SU-DHL-6 (cell line): ENCODE results near the gene ASTN2.

Experiments
- H2AFZ ChIP-seq: fragments of 200-600 bp; sonication (generic); 2 replicates; pipeline ENCODE4 v1.6.1; 2014; ENCODE audit warnings: low read depth, mild to moderate bottlenecking, moderate library complexity, mixed read lengths, antibody characterized with exemption, low read length; ENCODE audit not compliant: severe bottlenecking
- H3F3A ChIP-seq: fragments of 200-600 bp; shearing (Covaris generic); 2 replicates; pipeline ENCODE4 v1.6.0; 2016; ENCODE audit warnings: antibody characterized with exemption, mild to moderate bottlenecking; ENCODE audit not compliant: insufficient read depth
- H3K27ac ChIP-seq: fragments of 200-600 bp; sonication (generic); 2 replicates; pipeline ENCODE4 v1.5.1; 2016; ENCODE audit warnings: low read depth, mild to moderate bottlenecking, low read length, moderate library complexity, mixed read lengths
- H3K27me3 ChIP-seq: fragments of 200-600 bp; sonication (generic), shearing (Covaris generic); 2 replicates; pipeline ENCODE4 v1.6.0; 2014; ENCODE audit warnings: mild to moderate bottlenecking, low read length
- H3K36me3 ChIP-seq: fragments of 200-600 bp; sonication (generic); 2 replicates; pipeline ENCODE4 v1.6.1; 2014; ENCODE audit warnings: mild to moderate bottlenecking, low read length, mixed read lengths
- H3K4me2 ChIP-seq: fragments of 300-600, 200-600 bp; shearing (Covaris generic), sonication (generic); 2 replicates; pipeline ENCODE4 v1.6.0; 2014; ENCODE audit warnings: low read length, low read depth, mild to moderate bottlenecking; ENCODE audit not compliant: poor library complexity, severe bottlenecking
- H3K4me3 ChIP-seq: fragments of 200-600 bp; sonication (generic); 2 replicates; pipeline ENCODE4 v1.5.1; 2014; ENCODE audit warnings: antibody characterized with exemption, low read length, mild to moderate bottlenecking, mixed read lengths; ENCODE audit not compliant: insufficient read depth, poor library complexity, severe bottlenecking
- H3K79me2 ChIP-seq: fragments of 200-600 bp; sonication (generic); 2 replicates; pipeline ENCODE4 v1.6.1; 2014; ENCODE audit warnings: mild to moderate bottlenecking, low read length, moderate library complexity; ENCODE audit not compliant: insufficient read depth
- H3K9ac ChIP-seq: fragments of 200-600 bp; sonication (generic); 2 replicates; pipeline ENCODE4 v1.7.0; 2014; ENCODE audit warnings: mild to moderate bottlenecking, low read length
- H3K9me2 ChIP-seq: fragments of 200-600 bp; sonication (generic); replicated peaks from 2 replicates; pipeline ENCODE4 v1.6.1; 2014; ENCODE audit warnings: low read length; ENCODE audit not compliant: insufficient read depth
- H3K9me3 ChIP-seq: fragments of 200-600 bp; sonication (generic); 2 replicates; pipeline ENCODE4 v1.6.1; 2014; ENCODE audit warnings: low read length, mixed read lengths; ENCODE audit not compliant: insufficient read depth
- H4K20me1 ChIP-seq: fragments of 200-600 bp; sonication (generic); 2 replicates; pipeline ENCODE4 v1.6.1; 2014; ENCODE audit warnings: low read depth, mild to moderate bottlenecking, antibody characterized with exemption, low read length, moderate library complexity, mixed read lengths
- CTCF ChIP-seq: fragments of 200-600 bp; sonication (generic); IDR thresholded peaks from one replicate; pipeline ENCODE4 v1.5.1; 2017; ENCODE audit warnings: antibody characterized with exemption, mild to moderate bottlenecking, low read length, moderate library complexity; ENCODE audit not compliant: insufficient read depth, poor library complexity, severe bottlenecking
- EZH2phosphoT487 ChIP-seq: fragments of 200-600 bp; sonication (generic), shearing (Covaris generic); conservative IDR thresholded peaks from 2 replicates; pipeline ENCODE4 v1.6.1; 2018; ENCODE audit warnings: mild to moderate bottlenecking, antibody characterized with exemption, low read length, moderate library complexity, mixed read lengths

Gene ASTN2

GRCh38 chr9:116425244-116425643 lies 989.6 kb downstream of the ASTN2 start:
- Histone ChIP-seq H3K4me3 (no peak overlapping the region), H3K36me3 (no peaks in the 10 kb centered on the region), H3K27ac (no peak overlapping the region), H2AFZ (no peak overlapping the region), H3K9ac (no peak overlapping the region), H3K27me3 (no peaks in the 10 kb centered on the region), H3K9me3 (no peaks in the 10 kb centered on the region), H3K4me2 (no peak overlapping the region), H3F3A (no peaks in the 10 kb centered on the region), H4K20me1 (no peaks in the 10 kb centered on the region), H3K9me2 (no peaks in the 10 kb centered on the region), H3K79me2 (no peaks in the 10 kb centered on the region)
- TF ChIP-seq EZH2phosphoT487 (no peak), CTCF (no peak)

- H3K9me3 ChIP-seq = no peaks in the 10 kb centered on the region
- no peaks in the 10 kb centered on the region for H3K36me3 ChIP-seq
- H3K9me2 ChIP-seq = no peaks in the 10 kb centered on the region
- H3K4me2 ChIP-seq = no peak overlapping the region
- H3K79me2 ChIP-seq = no peaks in the 10 kb centered on the region
- no peaks in the 10 kb centered on the region for H4K20me1 ChIP-seq
- H3F3A ChIP-seq = no peaks in the 10 kb centered on the region
- H2AFZ ChIP-seq = no peak overlapping the region
- H3K9ac ChIP-seq = no peak overlapping the region
- TF ChIP-seq CTCF = no peak
- TF ChIP-seq EZH2phosphoT487 = no peak
- no peak overlapping the region for H3K4me3 ChIP-seq
- no peak overlapping the region for H3K27ac ChIP-seq
- H3K27me3 ChIP-seq = no peaks in the 10 kb centered on the region
Observed at GRCh38 chr9:116423149-116423548, 991.7 kb downstream of the ASTN2 start.

- H3K9me3 ChIP-seq = no peaks in the 10 kb centered on the region
- no peaks in the 10 kb centered on the region for H3F3A ChIP-seq
- H3K4me3 ChIP-seq = no peak overlapping the region
- H3K4me2 ChIP-seq = no peak overlapping the region
- H2AFZ ChIP-seq = no peak overlapping the region
- H3K36me3 ChIP-seq = no peaks in the 10 kb centered on the region
- H3K27ac ChIP-seq = no peak overlapping the region
- TF ChIP-seq EZH2phosphoT487 = no peak
- H3K27me3 ChIP-seq = no peaks in the 10 kb centered on the region
- H3K79me2 ChIP-seq = no peaks in the 10 kb centered on the region
- H3K9me2 ChIP-seq = no peaks in the 10 kb centered on the region
- H3K9ac ChIP-seq = no peak overlapping the region
- H4K20me1 ChIP-seq = no peaks in the 10 kb centered on the region
Observed at GRCh38 chr9:116422119-116422979, 992.5 kb downstream of the ASTN2 start.

- no peaks in the 10 kb centered on the region for H3F3A ChIP-seq
- H4K20me1 ChIP-seq = no peaks in the 10 kb centered on the region
- H3K9ac ChIP-seq = no peak overlapping the region
- H3K4me3 ChIP-seq = no peak overlapping the region
- TF ChIP-seq EZH2phosphoT487 (no peak), CTCF (no peak)
- H3K79me2 ChIP-seq = no peaks in the 10 kb centered on the region
- no peaks in the 10 kb centered on the region for H3K9me3 ChIP-seq
- H3K36me3 ChIP-seq = no peaks in the 10 kb centered on the region
- no peak overlapping the region for H3K27ac ChIP-seq
- H3K9me2 ChIP-seq = no peaks in the 10 kb centered on the region
- H3K4me2 ChIP-seq = no peak overlapping the region
- no peak overlapping the region for H2AFZ ChIP-seq
- H3K27me3 ChIP-seq = no peaks in the 10 kb centered on the region
Observed at GRCh38 chr9:116420993-116421538, 993.8 kb downstream of the ASTN2 start.
